Activated naive CD4-positive, alpha-beta T cell treated with anti-CD3 and anti-CD28 coated beads for 36 hours (primary cell): ENCODE results near the gene TCP10L. TPM values are rescaled to one million over a fixed set of nuclear protein-coding genes. Genes with fewer than 3 reads are reported as not detected.
"Not testable (repeated sequence)": the region's sequence is repeated elsewhere in the genome, so short reads cannot be mapped to it uniquely, and the experiment has no call there.

Experiments
- CTCF ChIA-PET: fragments of 350-600 bp; sonication (Branson Sonifier 250); formaldehyde crosslinking; loops from one replicate; lab custom pipeline; 2021; ENCODE audit warnings: antibody characterized with exemption; lab: Charles Lee
- DNase-seq: peaks from one replicate; pipeline ENCODE4 v3.0.0-alpha.2; 2020
- H3K27ac Mint-ChIP-seq: one replicate; pipeline ENCODE4 v1.8.0; 2021; ENCODE audit warnings: mild to moderate bottlenecking, mixed read lengths
- H3K27me3 Mint-ChIP-seq: one replicate; pipeline ENCODE4 v1.8.0; 2021; ENCODE audit warnings: low read depth, mixed read lengths
- H3K36me3 Mint-ChIP-seq: one replicate; pipeline ENCODE4 v1.8.0; 2021; ENCODE audit warnings: low read depth, mixed read lengths
- H3K4me1 Mint-ChIP-seq: one replicate; pipeline ENCODE4 v1.8.0; 2021; ENCODE audit warnings: low read depth, mixed read lengths
- H3K4me3 Mint-ChIP-seq: one replicate; pipeline ENCODE4 v1.8.0; 2021; ENCODE audit warnings: mild to moderate bottlenecking, moderate library complexity, mixed read lengths
- H3K9me3 Mint-ChIP-seq: one replicate; pipeline ENCODE4 v1.8.0; 2021; ENCODE audit warnings: mixed read lengths
- intact Hi-C: fragments of 100-400 bp; cut with micrococcal nuclease; formaldehyde crosslinking; loops from one replicate; pipeline ENCODE4 v1.15.1; 2023
- total RNA-seq, 2 experiments: library from RNA; stranded (reverse); gene quantifications; one replicate each; pipeline ENCODE4 v1.2.3, GENCODE V29; 2021

TCP10L gene
- total RNA-seq, 2 experiments from 2014 or later: 0.30 to 0.50 TPM

DNA sequence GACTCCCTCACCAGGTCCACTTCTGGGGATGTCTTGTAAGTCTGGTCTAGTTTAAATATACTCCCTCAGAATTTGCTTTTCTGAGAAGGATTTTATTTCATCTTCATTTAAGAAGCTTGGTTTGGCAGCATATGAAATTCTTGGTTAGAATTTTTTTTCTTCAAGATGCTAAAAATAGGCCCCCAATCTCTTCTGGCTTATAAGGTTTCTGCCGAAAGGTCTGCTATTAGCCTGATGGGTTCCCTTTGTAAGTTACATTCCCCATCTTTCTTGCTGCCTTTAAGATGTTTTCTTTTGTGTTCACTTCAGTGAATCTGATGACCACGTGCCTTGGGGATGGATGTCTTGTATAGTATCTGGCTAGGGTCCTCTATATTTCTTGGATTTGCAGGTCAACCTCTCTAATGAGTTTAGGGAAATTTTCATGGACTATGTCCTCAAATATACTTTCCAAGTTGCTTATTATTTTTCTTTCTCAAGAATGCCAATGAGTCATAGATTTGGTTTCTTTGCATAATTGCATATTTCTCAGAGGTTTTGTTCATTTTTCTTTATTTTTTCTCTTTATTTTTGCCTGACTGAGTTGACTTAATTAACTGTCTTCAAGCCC is 19.4 kb downstream of the TCP10L start:
- intact Hi-C loops: loop anchor here (5.0 kb wide), 1 partner anchor 74 kb away; no protein-coding TSS in a partner anchor
- H3K27me3 Mint-ChIP-seq: no peaks in the 10 kb centered on the region
- H3K4me3 Mint-ChIP-seq: no peak overlapping the region
- CTCF ChIA-PET: no interaction called here
- DNase-seq: no peak
- H3K9me3 Mint-ChIP-seq: peaks cover 8% of the 10 kb centered on the region
- no peak overlapping the region for H3K27ac Mint-ChIP-seq
- H3K4me1 Mint-ChIP-seq: peaks cover 12% of the 10 kb centered on the region
- peaks cover 2% of the 10 kb centered on the region for H3K36me3 Mint-ChIP-seq

DNA sequence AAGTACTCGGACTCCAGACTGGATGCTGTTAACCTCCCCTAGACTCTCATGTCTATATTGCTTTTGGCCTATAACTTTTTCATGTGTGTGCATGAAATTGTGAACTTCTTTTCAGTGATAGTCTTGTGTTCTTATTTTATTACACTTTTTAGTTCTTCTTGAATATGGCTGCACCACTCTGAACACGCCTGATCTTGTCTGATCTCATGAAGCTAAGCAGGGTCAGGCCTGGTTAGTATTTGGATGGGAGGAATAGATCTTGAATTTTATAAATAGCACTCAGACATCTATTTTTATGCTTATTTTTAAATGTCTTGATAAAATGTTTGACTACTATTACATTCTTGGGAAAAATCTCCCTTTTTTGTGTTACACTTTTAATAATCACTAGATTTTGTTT is 22.4 kb downstream of the TCP10L start:
- peaks cover 2% of the 10 kb centered on the region for H3K36me3 Mint-ChIP-seq
- H3K27ac Mint-ChIP-seq: no peak overlapping the region
- H3K9me3 Mint-ChIP-seq: peaks cover 8% of the 10 kb centered on the region

DNA sequence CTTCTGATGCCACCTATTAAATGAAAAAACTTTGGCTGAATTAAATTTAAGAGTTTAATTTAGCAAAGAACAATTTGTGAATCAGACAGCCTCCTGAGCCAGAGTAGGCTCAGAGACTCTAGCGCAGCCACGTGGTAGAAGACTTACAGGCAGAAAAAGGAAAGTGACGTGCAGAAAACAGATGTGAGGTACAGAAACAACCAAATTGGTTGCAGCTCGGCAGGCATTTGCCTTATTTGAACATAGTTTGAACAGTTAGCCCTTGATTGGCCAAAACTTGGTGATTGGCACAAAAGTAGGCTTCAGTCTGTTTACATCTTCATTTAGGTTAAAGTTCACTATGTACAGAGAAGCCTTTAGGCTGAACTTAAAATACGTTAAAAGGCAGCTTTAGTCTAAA is 22.9 kb downstream of the TCP10L start:
- Mint-ChIP-seq H3K9me3 (peaks cover 8% of the 10 kb centered on the region), H3K4me1 (no peaks in the 10 kb centered on the region), H3K27me3 (no peaks in the 10 kb centered on the region), H3K27ac (no peak overlapping the region), H3K36me3 (peaks cover 2% of the 10 kb centered on the region), H3K4me3 (no peak overlapping the region)
- DNase-seq: peak; percentile 30
- CTCF ChIA-PET: no interaction called here
- intact Hi-C loops: loop anchor here (1.0 kb wide), 1 partner anchor 159 kb away; no protein-coding TSS in a partner anchor

More for the DNA sequence above, 22.4 kb downstream of the TCP10L start:
- DNase-seq: no peak
- H3K27me3 Mint-ChIP-seq: no peaks in the 10 kb centered on the region
- CTCF ChIA-PET: no interaction called here
- H3K4me3 Mint-ChIP-seq: no peak overlapping the region
- H3K4me1 Mint-ChIP-seq: no peaks in the 10 kb centered on the region
- intact Hi-C loops: loop anchor here (1.0 kb wide), 1 partner anchor 160 kb away; no protein-coding TSS in a partner anchor

DNA sequence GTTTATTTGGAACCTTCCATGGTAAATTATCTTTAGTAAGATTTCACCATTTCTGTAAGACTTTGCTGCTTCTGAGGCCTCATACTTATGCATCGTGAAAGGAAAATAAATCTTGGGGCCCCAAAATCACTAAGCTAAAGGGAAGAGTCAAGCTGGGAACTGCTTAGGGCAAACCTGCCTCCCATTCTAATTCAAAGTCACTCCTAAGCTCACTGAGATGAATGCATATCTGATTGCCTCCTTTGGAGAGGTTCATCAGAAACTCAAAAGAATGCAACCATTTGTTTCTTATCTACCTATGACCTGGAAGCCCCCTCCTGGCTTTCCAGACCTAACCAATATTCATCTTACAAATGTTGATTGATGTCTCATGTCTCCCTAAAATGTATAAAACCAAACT is 23.8 kb downstream of the TCP10L start:
- DNase-seq, H3K27ac Mint-ChIP-seq, H3K4me3 Mint-ChIP-seq, H3K9me3 Mint-ChIP-seq, H3K27me3 Mint-ChIP-seq, H3K36me3 Mint-ChIP-seq, intact Hi-C loops, H3K4me1 Mint-ChIP-seq: not testable (repeated sequence)
- CTCF ChIA-PET: interaction anchor here (1.4 kb wide), 1 partner anchor 8 kb away, joined by 3 read pairs; no protein-coding TSS in a partner anchor

DNA sequence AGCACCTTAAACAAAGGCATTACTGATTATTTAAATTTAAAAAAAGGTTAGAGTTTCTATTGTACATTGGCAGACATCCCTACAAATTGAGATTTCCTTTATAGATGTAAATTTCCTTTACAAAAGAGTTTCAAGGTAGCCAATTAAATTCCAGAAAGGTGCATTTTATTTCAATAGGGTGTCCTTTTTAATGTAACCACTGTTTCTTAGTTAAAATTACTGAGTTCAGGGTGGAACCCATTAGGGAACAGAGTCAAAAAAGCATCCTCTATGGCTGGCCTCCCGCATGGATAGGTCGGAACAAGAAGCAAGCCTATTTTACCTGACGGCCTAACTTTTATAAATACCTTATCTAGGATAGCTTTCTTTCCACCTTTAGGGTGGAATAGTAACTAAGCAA is 24.4 kb downstream of the TCP10L start:
- CTCF ChIA-PET: interaction anchor here (0.6 to 1.4 kb wide), 2 partner anchors 9 to 514 kb away, joined by 3 read pairs; no protein-coding TSS in a partner anchor
- Mint-ChIP-seq H3K9me3 (peaks cover 8% of the 10 kb centered on the region), H3K27me3 (no peaks in the 10 kb centered on the region), H3K4me3 (no peak overlapping the region), H3K27ac (no peak overlapping the region), H3K4me1 (no peaks in the 10 kb centered on the region), H3K36me3 (peaks cover 2% of the 10 kb centered on the region)
- no peak for DNase-seq
- intact Hi-C loops: no loop called here

DNA sequence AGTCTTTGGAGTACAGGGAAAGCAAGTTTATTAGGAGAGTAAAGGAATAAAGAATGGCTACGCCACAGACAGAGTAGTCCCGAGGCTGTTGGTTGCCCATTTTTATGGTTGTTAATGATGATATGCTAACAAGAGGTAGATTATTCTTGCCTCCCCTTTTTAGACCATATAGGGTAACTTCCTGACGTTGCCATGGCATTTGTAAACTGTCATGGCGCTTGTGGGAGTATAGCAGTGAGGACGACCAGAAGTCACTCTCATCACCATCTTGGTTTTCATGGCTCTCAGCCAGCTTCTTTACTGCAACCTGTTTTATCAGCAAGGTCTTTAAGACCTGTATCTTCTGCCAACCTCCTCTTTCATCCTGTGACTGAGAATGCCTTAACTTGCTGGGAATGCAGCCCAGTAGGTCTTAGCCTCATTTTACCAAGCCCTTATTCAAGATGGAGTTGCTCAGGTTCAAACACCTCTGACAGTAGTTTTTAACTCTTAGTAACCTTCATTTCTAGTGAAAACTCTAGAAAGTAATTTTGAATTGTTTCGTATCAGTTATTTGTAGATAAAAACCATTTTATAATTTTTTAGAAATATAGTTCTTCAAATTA is 26.2 kb downstream of the TCP10L start:
- Mint-ChIP-seq H3K27me3 (no peaks in the 10 kb centered on the region), H3K36me3 (no peaks in the 10 kb centered on the region), H3K27ac (no peak overlapping the region), H3K4me3 (no peak overlapping the region), H3K4me1 (no peaks in the 10 kb centered on the region), H3K9me3 (no peaks in the 10 kb centered on the region)
- intact Hi-C loops: no loop called here
- CTCF ChIA-PET: interaction anchor here (1.0 kb wide), 1 partner anchor 10 kb away, joined by 5 read pairs; no protein-coding TSS in a partner anchor
- DNase-seq: no peak

DNA sequence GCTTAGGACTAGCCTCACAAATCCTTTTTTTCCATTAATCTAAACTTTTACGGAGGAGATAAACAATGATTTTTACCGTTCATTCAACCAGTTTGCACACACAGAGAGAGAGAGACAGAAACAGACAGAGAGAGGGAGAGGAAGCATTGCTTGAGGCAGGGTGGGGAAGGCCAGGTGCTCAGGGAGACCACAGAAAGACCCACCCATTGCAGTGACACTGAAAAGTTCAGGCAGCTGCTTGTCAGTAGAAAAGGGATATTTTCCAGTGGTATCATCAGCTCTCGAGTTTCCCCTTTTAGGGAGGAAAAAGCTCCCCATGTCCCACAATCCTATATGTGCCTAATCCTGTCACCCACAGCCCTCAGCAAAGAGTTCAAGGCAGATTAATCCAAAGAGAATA is 27.2 kb downstream of the TCP10L start:
- Mint-ChIP-seq H3K9me3 (no peaks in the 10 kb centered on the region), H3K27ac (no peak overlapping the region), H3K4me1 (no peaks in the 10 kb centered on the region), H3K27me3 (no peaks in the 10 kb centered on the region), H3K4me3 (no peak overlapping the region), H3K36me3 (no peaks in the 10 kb centered on the region)
- CTCF ChIA-PET: no interaction called here
- intact Hi-C loops: no loop called here
- DNase-seq: no peak

DNA sequence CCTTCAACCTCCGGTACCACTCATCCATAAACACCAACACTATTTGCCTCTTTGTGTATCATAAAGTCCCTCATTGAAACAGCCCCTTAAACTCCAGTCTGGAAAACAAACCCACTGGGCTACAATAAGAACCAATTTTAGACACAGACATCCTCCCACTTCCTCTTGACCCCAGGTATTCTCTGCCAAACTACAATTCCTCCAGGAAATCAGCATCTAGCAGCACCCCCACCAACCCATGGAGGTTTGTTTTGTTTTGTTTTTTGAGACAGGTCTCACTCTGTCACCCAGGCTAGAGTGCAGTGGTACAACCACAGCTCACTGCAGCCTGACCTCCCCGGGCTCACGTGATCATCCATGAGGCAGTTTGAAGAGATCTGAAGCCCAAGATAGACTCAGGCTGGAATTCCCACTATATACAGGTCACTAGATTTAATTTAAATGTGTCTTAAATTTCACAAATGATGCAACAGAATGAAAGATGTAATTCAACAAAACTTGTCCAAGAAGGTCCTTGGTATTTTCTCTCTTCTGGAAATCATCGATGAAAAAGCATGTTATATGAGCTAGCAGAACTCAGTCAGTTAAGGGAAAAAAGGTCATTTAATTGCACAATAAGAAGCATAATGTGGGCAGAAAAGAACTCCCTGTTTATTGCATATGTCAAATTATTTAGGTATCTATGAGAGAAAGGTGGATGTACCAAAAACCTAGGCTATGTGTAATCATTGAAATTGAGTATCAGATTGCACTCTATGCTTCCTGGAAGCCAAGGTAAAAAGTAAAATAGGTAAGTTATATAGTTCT is 30.3 kb downstream of the TCP10L start:
- H3K4me3 Mint-ChIP-seq: no peak overlapping the region
- intact Hi-C loops: no loop called here
- H3K9me3 Mint-ChIP-seq: no peaks in the 10 kb centered on the region
- DNase-seq: no peak
- H3K27me3 Mint-ChIP-seq: no peaks in the 10 kb centered on the region
- H3K27ac Mint-ChIP-seq: no peak overlapping the region
- CTCF ChIA-PET: no interaction called here
- H3K36me3 Mint-ChIP-seq: no peaks in the 10 kb centered on the region
- no peaks in the 10 kb centered on the region for H3K4me1 Mint-ChIP-seq

DNA sequence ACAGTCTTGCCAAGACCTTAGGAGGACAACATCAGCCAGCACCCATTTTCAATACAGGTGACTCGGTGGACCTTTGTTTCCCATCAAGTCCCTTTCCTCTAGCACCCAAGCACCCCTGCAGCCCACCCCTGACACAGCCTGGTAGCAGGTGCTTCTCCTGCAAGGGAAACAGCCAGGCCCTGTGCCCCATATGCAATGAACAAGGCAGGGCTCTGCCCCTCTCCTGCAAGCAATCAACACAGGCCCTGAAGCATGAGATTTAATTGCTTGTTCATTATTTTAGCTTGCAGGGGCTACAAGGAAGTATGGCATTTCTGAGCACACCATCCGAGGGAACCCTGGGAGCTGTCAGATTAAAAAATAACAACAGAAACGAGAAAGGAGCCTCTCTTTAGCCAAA is 35.4 kb downstream of the TCP10L start:
- Mint-ChIP-seq H3K4me1 (no peaks in the 10 kb centered on the region), H3K36me3 (no peaks in the 10 kb centered on the region)

DNA sequence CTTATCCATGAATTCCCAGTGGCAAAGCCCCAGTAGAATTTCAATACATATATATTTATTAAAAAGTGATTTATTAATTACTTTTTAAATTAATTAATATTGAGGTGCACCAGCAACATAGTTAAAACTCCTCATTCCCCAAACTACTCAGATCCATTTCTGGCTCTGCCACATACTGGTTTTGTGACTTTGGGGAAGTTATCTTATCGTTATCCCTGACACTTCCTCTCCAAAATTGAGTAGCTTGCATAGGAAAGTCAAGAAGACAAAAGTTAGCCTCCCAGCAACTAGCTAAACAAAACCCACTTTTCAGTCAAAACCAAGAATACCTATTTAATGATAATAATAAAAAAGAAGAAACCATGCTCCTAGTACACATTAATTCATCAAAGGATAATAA is 35.9 kb downstream of the TCP10L start:
- H3K27me3 Mint-ChIP-seq: no peaks in the 10 kb centered on the region
- H3K9me3 Mint-ChIP-seq: no peaks in the 10 kb centered on the region
- H3K4me1 Mint-ChIP-seq: no peaks in the 10 kb centered on the region
- intact Hi-C loops: no loop called here
- no peak for DNase-seq
- H3K27ac Mint-ChIP-seq: no peak overlapping the region
- CTCF ChIA-PET: no interaction called here
- no peak overlapping the region for H3K4me3 Mint-ChIP-seq
- H3K36me3 Mint-ChIP-seq: no peaks in the 10 kb centered on the region

More for the DNA sequence above, 35.4 kb downstream of the TCP10L start:
- intact Hi-C loops: no loop called here
- no peak for DNase-seq
- Mint-ChIP-seq H3K4me3 (no peak overlapping the region), H3K27ac (no peak overlapping the region), H3K9me3 (no peaks in the 10 kb centered on the region), H3K27me3 (no peaks in the 10 kb centered on the region)
- CTCF ChIA-PET: no interaction called here

DNA sequence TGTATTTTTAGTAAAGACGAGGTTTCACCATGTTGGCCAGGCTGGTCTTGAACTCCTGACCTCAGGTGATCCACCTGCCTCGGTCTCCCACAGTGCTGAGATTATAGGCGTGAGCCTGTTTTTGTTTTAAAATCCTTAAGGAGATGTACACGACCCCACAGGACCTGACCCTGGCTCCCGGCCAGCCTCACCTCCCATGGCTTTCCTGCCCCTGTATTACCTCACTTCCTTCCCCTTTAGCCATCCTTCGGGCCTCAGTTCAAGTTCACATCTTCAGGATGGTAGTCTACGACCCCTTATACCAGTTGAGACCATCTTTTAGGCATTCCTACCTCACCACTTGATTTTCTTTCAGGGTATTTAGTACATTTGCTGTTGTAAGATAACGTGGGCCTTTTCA is 36.3 kb downstream of the TCP10L start:
- Mint-ChIP-seq H3K4me1 (no peaks in the 10 kb centered on the region), H3K27me3 (no peaks in the 10 kb centered on the region), H3K9me3 (no peaks in the 10 kb centered on the region), H3K4me3 (no peak overlapping the region), H3K36me3 (no peaks in the 10 kb centered on the region), H3K27ac (no peak overlapping the region)
- intact Hi-C loops: no loop called here
- CTCF ChIA-PET: no interaction called here
- no peak for DNase-seq

DNA sequence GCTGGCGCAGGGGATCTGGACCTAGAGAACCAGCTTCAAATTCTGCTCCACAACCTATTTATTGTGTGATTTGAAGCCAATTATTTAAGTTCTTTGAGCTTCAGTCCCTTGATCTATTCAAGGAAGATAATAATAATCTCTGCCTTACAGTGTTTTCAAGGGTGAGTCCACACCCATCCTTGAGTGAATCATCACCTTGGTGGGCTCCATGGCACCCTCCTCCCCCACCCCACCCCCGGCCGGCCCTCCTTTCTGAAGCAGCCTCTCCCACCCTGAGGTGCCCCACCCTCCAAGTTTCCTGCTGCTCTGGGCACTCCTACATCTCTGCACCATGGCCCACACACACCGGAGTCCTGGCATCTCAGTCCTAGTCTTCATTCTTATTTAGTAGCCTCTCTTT is 38.3 kb downstream of the TCP10L start:
- DNase-seq: no peak
- intact Hi-C loops: no loop called here
- Mint-ChIP-seq H3K9me3 (no peaks in the 10 kb centered on the region), H3K4me1 (no peaks in the 10 kb centered on the region), H3K27ac (no peak overlapping the region), H3K27me3 (no peaks in the 10 kb centered on the region), H3K4me3 (no peak overlapping the region), H3K36me3 (no peaks in the 10 kb centered on the region)
- CTCF ChIA-PET: no interaction called here
